Progenitor cell of endocrine pancreas (in vitro differentiated cells): ENCODE data around the gene UBA5. TPM values are rescaled to one million over a fixed set of nuclear protein-coding genes. Genes with fewer than 3 reads are reported as not detected.

Experiments used
- DNase-seq: peaks from one replicate; pipeline ENCODE4 v3.0.0; 2021; ENCODE audit warnings: low spot score; ENCODE audit not compliant: unreplicated experiment
- H3K27ac Mint-ChIP-seq: 2 replicates; pipeline ENCODE4 v1.8.0; 2021; ENCODE audit warnings: mild to moderate bottlenecking, moderate library complexity, mixed read lengths
- H3K27me3 Mint-ChIP-seq: 2 replicates; pipeline ENCODE4 v1.8.0; 2021; ENCODE audit warnings: mixed read lengths
- H3K36me3 Mint-ChIP-seq: 2 replicates; pipeline ENCODE4 v1.8.0; 2022; ENCODE audit warnings: mixed read lengths; ENCODE audit not compliant: insufficient read depth
- H3K4me1 Mint-ChIP-seq: 2 replicates; pipeline ENCODE4 v1.8.0; 2021; ENCODE audit warnings: low read depth, mixed read lengths
- H3K4me3 Mint-ChIP-seq: 2 replicates; pipeline ENCODE4 v1.8.0; 2021; ENCODE audit warnings: low read depth, mild to moderate bottlenecking, moderate library complexity, mixed read lengths
- H3K9me3 Mint-ChIP-seq: 2 replicates; pipeline ENCODE4 v1.8.0; 2021; ENCODE audit warnings: low read depth, mixed read lengths
- CTCF ChIP-seq: fragments of 200-600 bp; sonication (generic); IDR thresholded peaks from one replicate; pipeline ENCODE4 v1.5.0; 2021; ENCODE audit warnings: antibody characterized with exemption, mild to moderate bottlenecking; ENCODE audit not compliant: unreplicated experiment
- total RNA-seq: library from RNA; stranded (reverse); gene quantifications from 2 replicates; pipeline ENCODE4 v1.2.1, GENCODE V29; 2021

The UBA5 gene
- total RNA-seq, 1 donor from 2014 or later, result 42.7 TPM

DNA sequence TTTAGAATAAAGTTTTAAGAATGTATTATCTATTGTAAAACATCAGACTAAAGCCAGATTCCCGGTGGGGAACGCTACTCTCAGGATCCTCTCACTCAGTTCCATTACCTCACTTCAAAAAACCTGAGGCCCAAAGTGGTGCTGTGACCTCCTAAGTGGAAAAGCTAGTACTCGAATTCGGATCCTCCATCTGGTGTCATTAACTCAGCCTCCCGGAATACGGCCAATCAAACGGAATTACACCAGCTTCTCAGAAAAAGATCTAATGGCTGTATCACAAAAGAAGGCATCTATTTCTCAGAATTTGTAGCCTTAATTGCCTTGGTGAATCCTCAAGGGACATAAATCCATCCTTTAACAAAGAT, 1.1 kb upstream of the UBA5 start:
- peak overlapping the region; percentile 94 for H3K4me3 Mint-ChIP-seq
- no peaks in the 10 kb centered on the region for H3K27me3 Mint-ChIP-seq
- DNase-seq, result no peak
- peaks cover 22% of the 10 kb centered on the region for H3K4me1 Mint-ChIP-seq
- no peak for TF ChIP-seq CTCF
- no peaks in the 10 kb centered on the region for H3K9me3 Mint-ChIP-seq
- H3K36me3 Mint-ChIP-seq, result no peaks in the 10 kb centered on the region
- H3K27ac Mint-ChIP-seq, result peak overlapping the region; percentile 97

DNA sequence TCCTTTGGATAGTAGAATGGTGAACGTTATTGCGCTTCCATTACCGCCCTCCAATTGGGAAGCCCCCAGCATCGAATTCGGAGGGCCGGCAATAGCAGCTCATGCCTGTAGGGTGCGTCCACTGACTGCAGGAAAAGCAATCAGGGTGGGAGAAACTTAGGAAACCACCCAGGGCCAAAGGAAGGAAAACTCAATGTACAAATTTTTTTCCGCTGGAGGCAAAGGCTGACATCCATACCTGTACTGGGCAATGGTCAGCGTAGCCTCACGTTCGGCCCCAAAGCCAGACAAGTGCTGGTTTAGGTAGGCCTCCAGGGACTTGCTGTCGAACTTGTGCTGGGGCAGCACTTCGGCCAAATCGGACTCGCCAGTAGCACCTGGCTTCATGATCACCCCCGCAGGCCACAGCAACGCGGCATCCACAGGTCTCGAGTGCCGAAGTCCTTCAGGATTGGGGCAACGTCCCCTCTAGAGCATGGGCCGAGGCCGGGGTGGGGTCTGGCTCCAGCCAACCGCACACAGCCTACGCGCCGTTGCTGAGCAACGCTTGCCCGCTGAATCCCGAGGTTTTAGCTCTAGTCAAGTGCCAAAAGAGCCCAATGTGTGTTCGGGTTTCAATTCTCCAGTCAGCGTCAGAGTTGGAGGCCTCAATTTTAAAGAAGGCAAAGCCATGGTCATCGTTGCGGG, 621 bp upstream of the UBA5 start, which contains the start of gene ACAD11:
ACAD11 (minus strand) TSS at position 445 of the 687 bp plus-strand sequence; CDS start at position 387, 58 bp downstream.
- peak; percentile 26 for DNase-seq
- Mint-ChIP-seq H3K9me3 (no peaks in the 10 kb centered on the region), H3K4me3 (peak within 1 kb of the TSS; percentile 94), H3K36me3 (no peaks in the 10 kb centered on the region), H3K4me1 (peaks cover 22% of the 10 kb centered on the region), H3K27ac (peak within 1 kb of the TSS; percentile 97), H3K27me3 (no peaks in the 10 kb centered on the region)
- peak; percentile 64 for TF ChIP-seq CTCF

GRCh38 chr3:132660811-132661070, 612 bp downstream of the UBA5 start:
- no peaks in the 10 kb centered on the region for H3K27me3 Mint-ChIP-seq
- no peak for TF ChIP-seq CTCF
- no peaks in the 10 kb centered on the region for H3K36me3 Mint-ChIP-seq
- peaks cover 22% of the 10 kb centered on the region for H3K4me1 Mint-ChIP-seq
- H3K9me3 Mint-ChIP-seq, result no peaks in the 10 kb centered on the region
- DNase-seq, result no peak
- peak overlapping the region; percentile 97 for H3K27ac Mint-ChIP-seq
- H3K4me3 Mint-ChIP-seq, result peak overlapping the region; percentile 94

- TF ChIP-seq CTCF, result no peak
- peaks cover 22% of the 10 kb centered on the region for H3K4me1 Mint-ChIP-seq
- H3K36me3 Mint-ChIP-seq, result no peaks in the 10 kb centered on the region
- H3K4me3 Mint-ChIP-seq, result peak overlapping the region; percentile 94
- DNase-seq, result no peak
- no peaks in the 10 kb centered on the region for H3K27me3 Mint-ChIP-seq
- no peaks in the 10 kb centered on the region for H3K9me3 Mint-ChIP-seq
- peak overlapping the region; percentile 97 for H3K27ac Mint-ChIP-seq
Measured at GRCh38 chr3:132661101-132661500, 972 bp downstream of the UBA5 start.

DNA sequence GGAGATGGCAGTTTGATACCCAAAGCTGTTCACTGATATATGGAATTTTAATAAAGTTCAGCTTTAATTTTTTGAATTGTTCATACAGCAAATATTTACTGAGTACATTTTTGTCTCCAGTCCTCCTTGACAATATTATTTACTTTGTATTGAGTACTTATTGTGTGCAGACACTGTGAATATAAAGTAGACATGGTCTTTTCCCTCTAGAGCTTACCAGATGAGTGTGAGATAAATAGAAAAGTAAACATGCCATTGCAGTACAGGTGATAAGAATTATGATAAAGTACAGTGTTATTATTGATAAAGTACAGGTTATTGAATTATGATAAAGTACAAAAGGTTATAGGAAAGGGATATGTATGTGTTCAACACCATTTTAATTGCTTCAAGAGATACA, 2.1 kb downstream of the UBA5 start:
- H3K4me1 Mint-ChIP-seq, result peaks cover 22% of the 10 kb centered on the region
- H3K4me3 Mint-ChIP-seq, result no peak overlapping the region
- H3K27me3 Mint-ChIP-seq, result no peaks in the 10 kb centered on the region
- TF ChIP-seq CTCF, result no peak
- H3K36me3 Mint-ChIP-seq, result no peaks in the 10 kb centered on the region
- H3K9me3 Mint-ChIP-seq, result no peaks in the 10 kb centered on the region
- DNase-seq, result no peak
- no peak overlapping the region for H3K27ac Mint-ChIP-seq
